Measurements from ENCODE around the gene TEDDM1. TPM values are rescaled to one million over a fixed set of nuclear protein-coding genes. Genes with fewer than 3 reads are reported as not detected.

Gene TEDDM1
- total and polyA plus RNA-seq, 2 of the 13 experiments (the other 11 are each of a cell fraction or from before 2014, with no cell fraction given), result not detected

DNA sequence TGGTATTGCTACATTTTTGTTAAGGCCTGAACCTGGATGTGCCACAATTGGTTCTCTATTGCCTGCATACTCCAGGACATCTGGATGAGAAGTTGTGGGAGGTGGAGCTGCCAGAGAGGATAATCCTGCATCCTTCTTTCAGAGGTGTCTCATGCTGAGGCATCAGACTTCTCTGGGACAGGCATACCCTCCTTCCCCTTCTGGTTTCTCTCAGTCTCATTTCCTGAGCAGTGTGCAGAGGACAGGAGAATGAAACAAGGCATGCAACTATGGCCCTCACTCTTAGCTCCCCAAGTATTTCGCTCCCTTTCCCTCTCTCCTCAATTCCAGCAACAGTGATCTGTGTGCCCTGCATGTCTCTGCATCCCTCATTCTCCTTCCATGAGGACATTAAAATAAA is 41.9 kb upstream of the TEDDM1 start:
- ATAC-seq (no peak), FAIRE-seq (no peak), DNase-seq (ENCODE audit: low spot score) (no peak)
- POLR2A ChIA-PET, result no interaction called here
- Histone ChIP-seq H3K4me1 (ENCODE audit: insufficient read depth, low read length) (no peaks in the 10 kb centered on the region), H3K9me3 (ENCODE audit: low read length) (peaks cover 6% of the 10 kb centered on the region; the same call in 1 of the 2 replicates), H4K20me1 (ENCODE audit: insufficient read depth, low read length) (no peaks in the 10 kb centered on the region), H3K36me3 (replicated peaks in 1 of 2; ENCODE audit: control insufficient read depth in 1 of 2, insufficient read depth in 2 of 2, low read length in 2 of 2) (no peaks in the 10 kb centered on the region), H3K27me3 (ENCODE audit: control insufficient read depth in 1 of 2, insufficient read depth in 2 of 2, low read length in 2 of 2) (no peaks in the 10 kb centered on the region), H3K79me2 (ENCODE audit: insufficient read depth, low read length) (no peaks in the 10 kb centered on the region), H2AFZ (ENCODE audit: low read length) (no peak overlapping the region), H3K9ac (ENCODE audit: insufficient read depth, low read depth, low read length) (no peak overlapping the region), H3K4me2 (ENCODE audit: low read depth, low read length) (no peak overlapping the region), H3K27ac (ENCODE audit: extremely low read length, insufficient read depth, low read length) (no peak overlapping the region), H3K4me3 (replicated peaks in 1 of 3; ENCODE audit: insufficient read depth in 1 of 3, low read depth in 2 of 3, low read length in 3 of 3) (no peak overlapping the region)
- in situ Hi-C loops (cut with HindIII; ENCODE audit: extremely low pct_ligation_motif_present, low pct_unique_long_range_greater_than_20kb) (loop anchor here (10.0 kb wide), 2 partner anchors 152 to 342 kb away; partner anchors contain the start of gene NPL), intact Hi-C loops (cut with micrococcal nuclease; ENCODE audit: unreplicated experiment) (no loop called here)
- 6% methylated on average over 1 of the region's 1 CpG for WGBS (ENCODE audit: low lambda C conversion rate)
- no TSS peak for BruUV-seq (replicated peaks)
- CTCF ChIA-PET (ENCODE audit: low intra/inter-chr PET ratio, low total read pairs), result no interaction called here
- TF ChIP-seq ARNT2 (CRISPR knock-in tag; IDR thresholded peaks at IDR 0.05; ENCODE audit: low read depth) (no peak), MED1 (CRISPR knock-in tag; IDR thresholded peaks at IDR 0.05) (no peak), ZNF772 (CRISPR knock-in tag; IDR thresholded peaks at IDR 0.05) (no peak), ZNF24 (IDR thresholded peaks at IDR 0.05) (no peak)

DNA sequence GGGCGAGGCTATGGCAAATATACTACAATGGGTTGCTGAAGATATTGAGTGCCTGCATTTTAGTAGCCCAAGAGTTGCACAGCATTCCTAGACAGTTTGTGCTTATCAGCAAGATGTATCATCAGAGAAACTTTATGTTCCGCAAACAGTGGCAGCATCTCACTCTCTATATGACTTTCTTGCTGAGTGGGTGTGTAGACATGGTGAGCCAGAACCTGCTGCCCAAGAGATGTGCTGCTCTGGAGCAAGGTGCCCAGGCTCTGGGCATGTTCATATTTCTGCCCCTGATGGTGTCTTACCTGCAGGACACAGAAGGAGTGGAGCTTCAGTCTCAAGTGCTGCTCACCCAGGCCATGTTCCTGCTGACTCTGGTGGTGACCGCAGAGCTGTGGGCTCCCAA is 41.3 kb upstream of the TEDDM1 start:
- BruUV-seq (replicated peaks), result no TSS peak
- POLR2A ChIA-PET, result no interaction called here
- CTCF ChIA-PET (ENCODE audit: low intra/inter-chr PET ratio, low total read pairs), result no interaction called here
- in situ Hi-C loops (cut with HindIII; ENCODE audit: extremely low pct_ligation_motif_present, low pct_unique_long_range_greater_than_20kb) (loop anchor here (10.0 kb wide), 2 partner anchors 153 to 343 kb away; partner anchors contain the start of gene NPL), intact Hi-C loops (cut with micrococcal nuclease; ENCODE audit: unreplicated experiment) (no loop called here)
- H3K4me3 ChIP-seq (replicated peaks in 1 of 3; ENCODE audit: insufficient read depth in 1 of 3, low read depth in 2 of 3, low read length in 3 of 3), result no peak overlapping the region
- H3K36me3 ChIP-seq (replicated peaks in 1 of 2; ENCODE audit: control insufficient read depth in 1 of 2, insufficient read depth in 2 of 2, low read length in 2 of 2), result no peaks in the 10 kb centered on the region
- H2AFZ ChIP-seq (ENCODE audit: low read length), result no peak overlapping the region
- ATAC-seq (no peak), FAIRE-seq (no peak), DNase-seq (ENCODE audit: low spot score) (no peak)
- no peaks in the 10 kb centered on the region for H4K20me1 ChIP-seq (ENCODE audit: insufficient read depth, low read length)
- 36% methylated on average over 3 of the region's 3 CpGs for WGBS (ENCODE audit: low lambda C conversion rate)
- H3K4me2 ChIP-seq (ENCODE audit: low read depth, low read length), result no peak overlapping the region
- no peaks in the 10 kb centered on the region for H3K4me1 ChIP-seq (ENCODE audit: insufficient read depth, low read length)
- H3K27ac ChIP-seq (ENCODE audit: extremely low read length, insufficient read depth, low read length), result no peak overlapping the region
- H3K9me3 ChIP-seq (ENCODE audit: low read length), result peaks cover 6% of the 10 kb centered on the region; the same call in 1 of the 2 replicates
- no peaks in the 10 kb centered on the region for H3K27me3 ChIP-seq (ENCODE audit: control insufficient read depth in 1 of 2, insufficient read depth in 2 of 2, low read length in 2 of 2)
- no peak overlapping the region for H3K9ac ChIP-seq (ENCODE audit: insufficient read depth, low read depth, low read length)
- H3K79me2 ChIP-seq (ENCODE audit: insufficient read depth, low read length), result no peaks in the 10 kb centered on the region
- TF ChIP-seq SMAD9 (CRISPR knock-in tag; IDR thresholded peaks at IDR 0.05) (no peak), SP1 (IDR thresholded peaks at IDR 0.05) (no peak), SP1 (CRISPR knock-in tag; IDR thresholded peaks at IDR 0.05) (no peak), HNRNPK (IDR thresholded peaks at IDR 0.05; ENCODE audit: low read depth, low read length, poor library complexity, severe bottlenecking) (no peak), PAWR (CRISPR knock-in tag; IDR thresholded peaks at IDR 0.05; ENCODE audit: borderline replicate concordance) (no peak), ZNF354B (CRISPR knock-in tag; IDR thresholded peaks at IDR 0.05) (no peak), ZNF230 (CRISPR knock-in tag; IDR thresholded peaks at IDR 0.05) (no peak), ZNF563 (CRISPR knock-in tag; IDR thresholded peaks at IDR 0.05) (no peak), ZNF326 (CRISPR knock-in tag; IDR thresholded peaks at IDR 0.05; ENCODE audit: borderline replicate concordance) (no peak), PAXIP1 (CRISPR knock-in tag; conservative IDR thresholded peaks at IDR 0.05) (no peak), ZFP36L2 (CRISPR knock-in tag; IDR thresholded peaks at IDR 0.05) (no peak), FIP1L1 (IDR thresholded peaks at IDR 0.05; ENCODE audit: borderline replicate concordance, insufficient read depth, low read depth, low read length) (no peak)
- TF ChIP-seq, protein P1, sequence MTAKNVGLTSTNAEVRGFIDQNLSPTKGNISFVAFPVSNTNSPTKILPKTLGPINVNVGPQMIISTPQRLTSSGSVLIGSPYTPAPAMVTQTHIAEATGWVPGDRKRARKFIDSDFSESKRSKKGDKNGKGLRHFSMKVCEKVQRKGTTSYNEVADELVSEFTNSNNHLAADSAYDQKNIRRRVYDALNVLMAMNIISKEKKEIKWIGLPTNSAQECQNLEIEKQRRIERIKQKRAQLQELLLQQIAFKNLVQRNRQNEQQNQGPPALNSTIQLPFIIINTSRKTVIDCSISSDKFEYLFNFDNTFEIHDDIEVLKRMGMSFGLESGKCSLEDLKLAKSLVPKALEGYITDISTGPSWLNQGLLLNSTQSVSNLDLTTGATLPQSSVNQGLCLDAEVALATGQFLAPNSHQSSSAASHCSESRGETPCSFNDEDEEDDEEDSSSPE (CRISPR knock-in tag; IDR thresholded peaks at IDR 0.05), result no peak
